NT2/D1 (cell line): ENCODE results near the gene IL17REL.

ENCODE experiments used
- SUZ12 ChIP-seq: IDR thresholded peaks from 2 replicates; pipeline ENCODE4 v1.6.1; 2011; ENCODE audit not compliant: insufficient read length, insufficient read depth; ENCODE audit errors: extremely low read depth
- YY1 ChIP-seq: IDR thresholded peaks from 2 replicates; pipeline ENCODE4 v1.6.1; 2011; ENCODE audit not compliant: insufficient read length, insufficient read depth
- ZNF274 ChIP-seq: IDR thresholded peaks from 2 replicates; pipeline ENCODE4 v1.6.1; 2011; ENCODE audit warnings: mild to moderate bottlenecking, low read depth, low read length

DNA sequence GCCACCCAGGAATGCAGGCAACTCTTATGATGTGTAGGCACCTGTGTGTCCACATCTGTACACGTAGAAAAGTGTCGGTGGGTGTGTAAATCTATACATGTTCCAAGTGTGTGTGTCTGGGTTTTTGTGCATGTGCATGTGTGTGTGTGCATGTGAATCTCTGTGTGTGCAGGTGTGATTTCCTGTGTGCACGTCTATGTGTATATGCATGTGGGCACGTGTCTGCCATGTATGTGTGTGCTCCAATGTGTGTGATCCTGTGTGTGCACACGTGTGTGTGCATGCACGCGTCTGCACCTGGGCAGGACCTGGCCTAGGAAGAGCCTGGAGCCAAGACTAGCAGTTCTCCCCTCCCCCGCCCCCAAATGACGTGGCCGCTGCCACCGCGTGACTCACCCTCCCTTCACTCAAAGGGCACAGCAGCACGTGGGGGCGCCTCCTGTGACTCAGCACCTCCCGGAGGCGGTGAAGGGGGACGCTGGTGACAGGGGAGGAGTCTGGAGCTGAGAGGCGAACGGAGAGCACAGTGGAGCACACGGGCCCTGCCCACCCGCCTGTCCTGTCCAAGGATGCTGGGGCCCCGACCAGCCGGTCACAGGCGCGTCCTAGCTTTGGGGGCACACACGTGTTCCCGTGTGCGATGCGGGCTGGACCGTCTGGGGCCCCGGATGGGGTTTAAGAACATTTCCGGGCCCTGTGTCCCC lies 41.9 kb downstream of the IL17REL start:
- no peak for TF ChIP-seq SUZ12
- no peak for TF ChIP-seq ZNF274
- no peak for TF ChIP-seq YY1
